GM23248 (cell line): ENCODE measurements around the gene SH3BGR. TPM values are rescaled to one million over a fixed set of nuclear protein-coding genes. Genes with fewer than 3 reads are reported as not detected.

Experiments
- DNase-seq: peaks from one replicate; pipeline ENCODE4 v3.0.0-alpha.2; 2015
- H2AFZ ChIP-seq: fragments of 200-600 bp; sonication (generic); 2 replicates; pipeline ENCODE4 v1.6.1; 2016; ENCODE audit warnings: antibody characterized with exemption
- H3F3A ChIP-seq: fragments of 200-600 bp; sonication (generic); 2 replicates; pipeline ENCODE4 v1.6.1; 2016; ENCODE audit warnings: mild to moderate bottlenecking, antibody characterized with exemption, mixed run types; ENCODE audit not compliant: insufficient read depth
- H3K27ac ChIP-seq: fragments of 200-600 bp; sonication (generic); 2 replicates; pipeline ENCODE4 v1.5.1; 2016; ENCODE audit warnings: mild to moderate bottlenecking
- H3K27me3 ChIP-seq: fragments of 200-600 bp; sonication (generic); replicated peaks from 2 replicates; pipeline ENCODE4 v1.6.1; 2016; ENCODE audit warnings: mild to moderate bottlenecking; ENCODE audit not compliant: insufficient read depth
- H3K36me3 ChIP-seq: fragments of 200-600 bp; sonication (generic); 2 replicates; pipeline ENCODE4 v1.6.1; 2016; ENCODE audit warnings: low read depth, mild to moderate bottlenecking
- H3K4me1 ChIP-seq: fragments of 200-600 bp; sonication (generic); 2 replicates; pipeline ENCODE4 v1.6.1; 2016; ENCODE audit warnings: mild to moderate bottlenecking; ENCODE audit not compliant: insufficient read depth
- H3K4me2 ChIP-seq: fragments of 200-600 bp; sonication (generic); one replicate; pipeline ENCODE4 v1.6.1; 2016; ENCODE audit warnings: mild to moderate bottlenecking; ENCODE audit not compliant: unreplicated experiment
- H3K4me3 ChIP-seq: fragments of 200-600 bp; sonication (generic); 2 replicates; pipeline ENCODE4 v1.5.1; 2016; ENCODE audit warnings: mild to moderate bottlenecking
- H3K79me2 ChIP-seq: fragments of 200-600 bp; sonication (generic); 2 replicates; pipeline ENCODE4 v1.6.1; 2016; ENCODE audit warnings: mild to moderate bottlenecking; ENCODE audit not compliant: insufficient read depth
- H3K9ac ChIP-seq: fragments of 200-600 bp; sonication (generic); 2 replicates; pipeline ENCODE4 v1.6.1; 2016; ENCODE audit warnings: mild to moderate bottlenecking
- H3K9me2 ChIP-seq: fragments of 200-600 bp; sonication (generic); 2 replicates; pipeline ENCODE4 v1.6.1; 2016; ENCODE audit warnings: mixed run types, mild to moderate bottlenecking, moderate library complexity; ENCODE audit not compliant: insufficient read depth
- H3K9me3 ChIP-seq: fragments of 200-600 bp; sonication (generic); one replicate; pipeline ENCODE4 v1.6.1; 2017; ENCODE audit warnings: low read depth
- H4K20me1 ChIP-seq: fragments of 200-600 bp; sonication (generic); 2 replicates; pipeline ENCODE4 v1.6.0; 2016; ENCODE audit not compliant: insufficient read depth
- EZH2 ChIP-seq: fragments of 200-600 bp; sonication (generic); IDR thresholded peaks from 2 replicates; pipeline ENCODE4 v1.6.1; 2018; ENCODE audit warnings: antibody characterized with exemption, mild to moderate bottlenecking; ENCODE audit not compliant: insufficient read depth, poor library complexity, severe bottlenecking
- EZH2phosphoT487 ChIP-seq: fragments of 200-600 bp; sonication (generic); IDR thresholded peaks from 2 replicates; pipeline ENCODE4 v1.6.1; 2018; ENCODE audit warnings: antibody characterized with exemption, moderate library complexity, mild to moderate bottlenecking, low read depth; ENCODE audit not compliant: insufficient read depth
- WGBS, 2 experiments: methylation state at CpG; one replicate each; pipeline ENCODE4 v1.1.6; 2015 to 2017; ENCODE audit warnings: low lambda C conversion rate in 2 of 2, low coverage in 1 of 2; ENCODE audit errors: missing lambda C conversion rate in 2 of 2; 5-methylcytosine and 5-hydroxymethylcytosine counted together
- in situ Hi-C: fragments of 300-500 bp; cut with MboI; formaldehyde crosslinking; loops from 2 replicates; pipeline ENCODE4 v1.15.0; 2020
- microRNA-seq: library from miRNA; unstranded; fragments of <30 nt; microRNA quantifications from one replicate; pipeline ENCODE4, GENCODE V29; 2016; ENCODE audit warnings: borderline number of aligned reads
- polyA plus RNA-seq: library from polyadenylated mRNA; unstranded; fragments of >200 nt; fragmentation: Nextera tagmentation; extraction: Ambion mirVana; gene quantifications from 2 replicates; pipeline ENCODE4 v1.2.1, GENCODE V29; 2016
- small RNA-seq: library from RNA; depleted of rRNA; stranded (forward); fragments of <200 nt; gene quantifications from one replicate; pipeline ENCODE3, GENCODE V24; 2014; ENCODE audit warnings: low read depth, low replicate concordance
- total RNA-seq: library from RNA; depleted of rRNA; stranded (reverse); fragments of >200 nt; shearing (Covaris generic); gene quantifications from 2 replicates; pipeline ENCODE4 v1.2.3, GENCODE V29; 2014; rRNA removed

The SH3BGR gene
- total and polyA plus RNA-seq, 2 experiments from 2014 or later: 4.4 to 5.7 TPM

- no peak overlapping the region for H3K4me3 ChIP-seq
- in situ Hi-C loops: no loop called here
- 26 to 31% methylated on average over 12 of the region's 12 CpGs for WGBS, 2 experiments
Measured at GRCh38 chr21:39562791-39563770, 111.3 kb downstream of the SH3BGR start.

GRCh38 chr21:39564200-39564599, 112.4 kb downstream of the SH3BGR start:
- no peak overlapping the region for H3K9ac ChIP-seq
- in situ Hi-C loops: no loop called here
- WGBS, 2 experiments: 27 to 39% methylated on average over 3 of the region's 3 CpGs
- TF ChIP-seq EZH2: no peak
- TF ChIP-seq EZH2phosphoT487: no peak
- H2AFZ ChIP-seq: no peak overlapping the region
- H3K4me1 ChIP-seq: no peaks in the 10 kb centered on the region
- no peaks in the 10 kb centered on the region for H3K36me3 ChIP-seq
- H3K27me3 ChIP-seq: no peaks in the 10 kb centered on the region
- no peak for DNase-seq
- H4K20me1 ChIP-seq: no peaks in the 10 kb centered on the region
- H3K4me3 ChIP-seq: no peak overlapping the region
- no peaks in the 10 kb centered on the region for H3K9me3 ChIP-seq
- no peaks in the 10 kb centered on the region for H3F3A ChIP-seq
- H3K27ac ChIP-seq: no peak overlapping the region
- no peak overlapping the region for H3K4me2 ChIP-seq
- no peaks in the 10 kb centered on the region for H3K79me2 ChIP-seq
- H3K9me2 ChIP-seq: no peaks in the 10 kb centered on the region

More at GRCh38 chr21:39562791-39563770, 111.3 kb downstream of the SH3BGR start:
- Histone ChIP-seq H3K9me2 (no peaks in the 10 kb centered on the region), H3F3A (no peaks in the 10 kb centered on the region), H3K9me3 (no peaks in the 10 kb centered on the region), H3K27ac (no peak overlapping the region), H3K36me3 (no peaks in the 10 kb centered on the region), H3K9ac (no peak overlapping the region), H2AFZ (no peak overlapping the region), H3K4me1 (no peaks in the 10 kb centered on the region), H3K79me2 (no peaks in the 10 kb centered on the region), H3K27me3 (no peaks in the 10 kb centered on the region), H4K20me1 (no peaks in the 10 kb centered on the region), H3K4me2 (no peak overlapping the region)
- TF ChIP-seq EZH2phosphoT487 (no peak), EZH2 (no peak)
- DNase-seq: peak; percentile 1

Small RNAs within 50 kb of the gene (microRNA-seq; reads per million reads assigned to microRNA genes)
- gene MIR6508: not detected

Small RNAs within 50 kb of the gene (small RNA-seq; reads per million reads assigned to genes)
- not detected for gene MIR6508

Other genes starting within 250 kb of the SH3BGR start
- 27.2 and 48.9 TPM in 2 replicates for gene BRWD1, start 138.3 kb upstream of the SH3BGR start, total RNA-seq
- 22.1 and 23.6 TPM in 2 replicates for gene BRWD1, start 138.3 kb upstream of the SH3BGR start, polyA plus RNA-seq
- gene HMGN1, start 102.9 kb upstream of the SH3BGR start, total RNA-seq: 191 and 192 TPM in 2 replicates
- gene HMGN1, start 102.9 kb upstream of the SH3BGR start, polyA plus RNA-seq: 340 and 349 TPM in 2 replicates
- 1.1 TPM in 2 replicates for gene LCA5L, start 6.2 kb upstream of the SH3BGR start, total RNA-seq
- 2.4 and 3.0 TPM in 2 replicates for gene LCA5L, start 6.2 kb upstream of the SH3BGR start, polyA plus RNA-seq
- gene B3GALT5, start 161.0 kb downstream of the SH3BGR start, total RNA-seq: not detected in 2 replicates
- not detected in 2 replicates for gene B3GALT5, start 161.0 kb downstream of the SH3BGR start, polyA plus RNA-seq